BE2C (cell line): ENCODE results near the gene CSH2.
A peak's percentile ranks its signal among the peaks of the same experiment; 100 is the strongest.
"Not testable (repeated sequence)": the region's sequence is repeated elsewhere in the genome, so short reads cannot be mapped to it uniquely, and the experiment has no call there.

Experiments
- DNase-seq: peaks from one replicate; pipeline ENCODE4 v3.0.0-alpha.2; 2020
- H3K27me3 ChIP-seq: fragments of 250-450 bp; sonication (Bioruptor Pico); 2 replicates; pipeline ENCODE4 v1.5.1; 2020; ENCODE audit warnings: mild to moderate bottlenecking
- H3K36me3 ChIP-seq: fragments of 250-450 bp; sonication (Bioruptor Pico); 2 replicates; pipeline ENCODE4 v1.5.1; 2020; ENCODE audit warnings: mild to moderate bottlenecking
- H3K4me1 ChIP-seq: fragments of 250-450 bp; sonication (Bioruptor Pico); 2 replicates; pipeline ENCODE4 v1.5.1; 2020
- H3K4me3 ChIP-seq: 2 replicates; pipeline ENCODE4 v1.5.1; 2011; ENCODE audit warnings: low read depth, low read length
- H3K9me3 ChIP-seq: fragments of 250-450 bp; sonication (Bioruptor Pico); 2 replicates; pipeline ENCODE4 v1.5.1; 2020
- CTCF ChIP-seq: IDR thresholded peaks from 2 replicates; pipeline ENCODE4 v1.5.1; 2012; ENCODE audit warnings: mild to moderate bottlenecking, low read depth, low read length

CSH2 gene

GRCh38 chr17:63916566-63917185, 43.2 kb upstream of the CSH2 start:
- H3K9me3 ChIP-seq, result no peaks in the 10 kb centered on the region
- DNase-seq, result no peak
- H3K27me3 ChIP-seq, result no peaks in the 10 kb centered on the region
- no peak for TF ChIP-seq CTCF
- no peak overlapping the region for H3K4me3 ChIP-seq
- no peaks in the 10 kb centered on the region for H3K4me1 ChIP-seq
- no peaks in the 10 kb centered on the region for H3K36me3 ChIP-seq

- not testable (repeated sequence) for H3K4me3 ChIP-seq, H3K36me3 ChIP-seq
These were observed 42.3 kb upstream of the CSH2 start for GRCh38 chr17:63915753-63916152.

GRCh38 chr17:63914471-63914870, 41.0 kb upstream of the CSH2 start:
- TF ChIP-seq CTCF, result no peak
- Histone ChIP-seq H3K27me3 (no peaks in the 10 kb centered on the region), H3K4me3 (no peak overlapping the region), H3K36me3 (no peaks in the 10 kb centered on the region), H3K4me1 (no peaks in the 10 kb centered on the region), H3K9me3 (no peaks in the 10 kb centered on the region)
- no peak for DNase-seq

More at GRCh38 chr17:63915753-63916152, 42.3 kb upstream of the CSH2 start:
- not testable (repeated sequence) for H3K4me1 ChIP-seq, DNase-seq, H3K27me3 ChIP-seq, H3K9me3 ChIP-seq

GRCh38 chr17:63911657-63912100, 38.2 kb upstream of the CSH2 start:
- Histone ChIP-seq H3K9me3 (no peaks in the 10 kb centered on the region), H3K4me3 (no peak overlapping the region), H3K4me1 (no peaks in the 10 kb centered on the region), H3K36me3 (no peaks in the 10 kb centered on the region), H3K27me3 (no peaks in the 10 kb centered on the region)
- peak; percentile 69 for TF ChIP-seq CTCF
- peak; percentile 61 for DNase-seq

- Histone ChIP-seq H3K4me1 (no peaks in the 10 kb centered on the region), H3K27me3 (no peaks in the 10 kb centered on the region), H3K4me3 (no peak within 1 kb of the TSS), H3K9me3 (no peaks in the 10 kb centered on the region), H3K36me3 (no peaks in the 10 kb centered on the region)
- DNase-seq, result no peak
- no peak for TF ChIP-seq CTCF
These were observed 37.7 kb upstream of the CSH2 start, which contains the start of gene CSHL1 for GRCh38 chr17:63911041-63911635. CSHL1 (minus strand) TSS chr17:63911258; CDS start chr17:63911196, 62 bp downstream.

GRCh38 chr17:63910096-63910495, 36.6 kb upstream of the CSH2 start:
- no peak for DNase-seq
- Histone ChIP-seq H3K4me3 (no peak overlapping the region), H3K27me3 (no peaks in the 10 kb centered on the region), H3K36me3 (no peaks in the 10 kb centered on the region), H3K4me1 (no peaks in the 10 kb centered on the region), H3K9me3 (no peaks in the 10 kb centered on the region)
- no peak for TF ChIP-seq CTCF

- H3K27me3 ChIP-seq, H3K4me3 ChIP-seq, H3K36me3 ChIP-seq, H3K4me1 ChIP-seq, DNase-seq, H3K9me3 ChIP-seq: not testable (repeated sequence)
These were observed 36.1 kb upstream of the CSH2 start for GRCh38 chr17:63909586-63909985.
